Breast epithelium (tissue), 4 donors: ENCODE results near the gene FAM234A. TPM values are rescaled to one million over a fixed set of nuclear protein-coding genes. Genes with fewer than 3 reads are reported as not detected.

Experiments
- DNase-seq, 2 donors: peaks; one replicate each; pipeline ENCODE4 v3.0.0-alpha.2; 2019; ENCODE audit warnings: low spot score in 2 of 2
- H3K27ac ChIP-seq, 2 donors: fragments of 200-600 bp; sonication (generic) in 1 of 2; one replicate each; pipeline ENCODE4 v1.5.1; 2016 to 2019; ENCODE audit warnings: mild to moderate bottlenecking in 1 of 2
- H3K27me3 ChIP-seq, 2 donors: fragments of 200-600 bp; sonication (generic) in 1 of 2; one replicate each; pipeline versions ENCODE4 v1.5.1 to v1.6.0; 2017 to 2019; ENCODE audit warnings: control low read depth in 1 of 2, mild to moderate bottlenecking in 1 of 2
- H3K36me3 ChIP-seq: fragments of 200-600 bp; one replicate; pipeline ENCODE4 v1.5.1; 2019
- H3K4me1 ChIP-seq, 2 donors: fragments of 200-600 bp; sonication (generic); one replicate each; pipeline ENCODE4 v1.5.1; 2016 to 2019; ENCODE audit warnings: control low read depth in 1 of 2
- H3K4me3 ChIP-seq, 3 donors: fragments of 200-600 bp; sonication (generic); 1 replicate in 2 of 3; 2 replicates in 1 of 3; pipeline ENCODE4 v1.5.1; 2016 to 2019; ENCODE audit warnings: mild to moderate bottlenecking in 3 of 3, moderate library complexity in 2 of 3
- H3K9me3 ChIP-seq, 2 donors: fragments of 200-600 bp; sonication (generic) in 1 of 2; one replicate each; pipeline ENCODE4 v1.5.1; 2016 to 2019; ENCODE audit warnings: control low read depth in 1 of 2
- POLR2A ChIP-seq: fragments of 450-650 bp; IDR thresholded peaks from one replicate; pipeline ENCODE4 v1.6.1; 2016; ENCODE audit warnings: antibody characterized with exemption, mild to moderate bottlenecking, moderate library complexity
- POLR2AphosphoS5 ChIP-seq, 3 donors: sonication (generic); formaldehyde crosslinking; IDR thresholded peaks; one replicate each; pipeline ENCODE4 v1.6.1; 2017; ENCODE audit warnings: antibody characterized with exemption in 3 of 3
- intact Hi-C: fragments of 100-400 bp; cut with DNase I; formaldehyde crosslinking; loops from one replicate; pipeline ENCODE4 v1.15.1; 2023; ENCODE audit warnings: low total_unique reads
- total RNA-seq, 3 donors: library from RNA; depleted of rRNA; stranded (reverse); fragments of >200 nt; gene quantifications; one replicate each; pipeline ENCODE4 v1.1.0, GENCODE V29; 2016
- TF ChIP-seq, protein P1 (sequence below), 3 donors: fragments of 450-650 bp; IDR thresholded peaks; one replicate each; pipeline ENCODE4 v1.5.1; 2016 to 2017; ENCODE audit warnings: antibody characterized with exemption in 3 of 3, mild to moderate bottlenecking in 3 of 3, moderate library complexity in 3 of 3

Gene FAM234A
- total RNA-seq, 3 donors from 2014 or later, result 40.6 to 69.3 (median 44.1) TPM

DNA sequence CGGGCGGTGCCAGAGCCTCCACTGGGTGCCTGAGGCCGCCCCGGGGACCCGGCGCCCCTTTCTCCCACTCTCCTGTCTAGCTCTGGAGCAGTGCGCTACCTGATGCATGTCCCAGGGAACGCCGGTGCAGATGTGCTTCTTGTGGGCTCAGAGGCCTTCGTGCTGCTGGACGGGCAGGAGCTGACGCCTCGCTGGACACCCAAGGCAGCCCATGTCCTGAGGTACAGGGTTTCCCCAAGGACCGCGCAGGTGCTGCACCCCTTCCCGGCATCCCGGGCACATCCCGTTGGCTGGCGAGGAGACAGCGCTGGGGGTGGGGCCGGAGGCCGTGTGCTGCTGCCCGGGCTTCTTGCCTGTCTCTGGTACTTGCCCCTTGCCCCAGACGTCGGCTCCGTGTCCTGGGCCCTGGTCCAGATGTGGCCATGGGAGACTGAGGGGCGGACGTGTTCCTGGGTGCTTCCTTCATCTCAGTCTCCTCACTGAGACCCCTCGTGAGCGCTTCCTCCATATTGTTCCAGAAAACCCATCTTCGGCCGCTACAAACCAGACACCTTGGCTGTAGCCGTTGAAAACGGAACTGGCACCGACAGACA lies 28.7 kb downstream of the FAM234A start:
- no peak for DNase-seq
- TF ChIP-seq, protein P1, sequence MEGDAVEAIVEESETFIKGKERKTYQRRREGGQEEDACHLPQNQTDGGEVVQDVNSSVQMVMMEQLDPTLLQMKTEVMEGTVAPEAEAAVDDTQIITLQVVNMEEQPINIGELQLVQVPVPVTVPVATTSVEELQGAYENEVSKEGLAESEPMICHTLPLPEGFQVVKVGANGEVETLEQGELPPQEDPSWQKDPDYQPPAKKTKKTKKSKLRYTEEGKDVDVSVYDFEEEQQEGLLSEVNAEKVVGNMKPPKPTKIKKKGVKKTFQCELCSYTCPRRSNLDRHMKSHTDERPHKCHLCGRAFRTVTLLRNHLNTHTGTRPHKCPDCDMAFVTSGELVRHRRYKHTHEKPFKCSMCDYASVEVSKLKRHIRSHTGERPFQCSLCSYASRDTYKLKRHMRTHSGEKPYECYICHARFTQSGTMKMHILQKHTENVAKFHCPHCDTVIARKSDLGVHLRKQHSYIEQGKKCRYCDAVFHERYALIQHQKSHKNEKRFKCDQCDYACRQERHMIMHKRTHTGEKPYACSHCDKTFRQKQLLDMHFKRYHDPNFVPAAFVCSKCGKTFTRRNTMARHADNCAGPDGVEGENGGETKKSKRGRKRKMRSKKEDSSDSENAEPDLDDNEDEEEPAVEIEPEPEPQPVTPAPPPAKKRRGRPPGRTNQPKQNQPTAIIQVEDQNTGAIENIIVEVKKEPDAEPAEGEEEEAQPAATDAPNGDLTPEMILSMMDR (IDR thresholded peaks at IDR 0.05), result no peak
- TF ChIP-seq POLR2A (no peak), POLR2AphosphoS5 (IDR thresholded peaks at IDR 0.05) (no peak)
- Histone ChIP-seq H3K9me3 (no peaks in the 10 kb centered on the region), H3K36me3 (peaks cover 19% of the 10 kb centered on the region), H3K27ac (no peak overlapping the region), H3K27me3 (no peaks in the 10 kb centered on the region), H3K4me1 (no peaks in the 10 kb centered on the region), H3K4me3 (no peak overlapping the region)
- intact Hi-C loops, result no loop called here

DNA sequence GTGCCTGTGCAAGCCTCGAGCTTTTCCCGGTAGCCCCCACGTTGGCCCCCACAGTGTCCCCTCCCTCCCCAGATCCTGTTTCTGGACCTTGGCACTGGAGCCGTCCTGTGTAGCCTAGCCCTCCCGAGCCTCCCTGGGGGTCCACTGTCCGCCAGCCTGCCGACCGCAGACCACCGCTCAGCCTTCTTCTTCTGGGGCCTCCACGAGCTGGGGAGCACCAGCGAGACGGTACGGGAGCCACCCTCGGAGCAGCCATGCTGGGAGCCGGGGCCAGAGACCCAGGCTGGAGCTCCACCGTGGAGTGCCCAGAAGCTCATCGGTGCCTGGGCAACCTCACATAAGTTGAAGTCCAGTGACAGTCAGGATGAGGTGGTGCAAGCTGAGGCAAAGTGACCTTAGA lies 29.3 kb downstream of the FAM234A start:
- Histone ChIP-seq H3K36me3 (peaks cover 19% of the 10 kb centered on the region), H3K9me3 (no peaks in the 10 kb centered on the region), H3K27ac (no peak overlapping the region), H3K27me3 (no peaks in the 10 kb centered on the region), H3K4me3 (no peak overlapping the region), H3K4me1 (no peaks in the 10 kb centered on the region)
- intact Hi-C loops, result no loop called here
- TF ChIP-seq, protein P1 (IDR thresholded peaks at IDR 0.05), result no peak
- no peak for DNase-seq

DNA sequence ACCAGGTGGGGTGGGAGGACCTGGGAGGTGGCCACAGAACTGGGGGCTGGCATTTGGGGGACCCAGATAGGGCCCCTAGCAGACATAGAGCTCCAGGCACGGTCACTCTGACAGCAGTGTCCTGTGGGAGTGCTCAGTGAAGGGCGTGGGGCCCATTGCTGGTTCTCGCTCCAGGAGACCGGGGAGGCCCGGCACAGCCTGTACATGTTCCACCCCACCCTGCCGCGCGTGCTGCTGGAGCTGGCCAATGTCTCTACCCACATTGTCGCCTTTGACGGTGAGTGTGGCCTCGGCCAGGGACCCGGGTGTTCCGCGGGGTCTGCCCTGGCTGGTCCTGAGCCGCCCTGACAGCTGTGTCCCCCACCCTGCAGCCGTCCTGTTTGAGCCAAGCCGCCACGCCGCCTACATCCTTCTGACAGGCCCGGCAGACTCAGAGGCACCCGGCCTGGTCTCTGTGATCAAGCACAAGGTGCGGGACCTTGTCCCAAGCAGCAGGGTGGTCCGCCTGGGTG lies 29.9 kb downstream of the FAM234A start:
- intact Hi-C loops, result no loop called here
- peaks cover 19% of the 10 kb centered on the region for H3K36me3 ChIP-seq
- TF ChIP-seq, protein P1 (IDR thresholded peaks at IDR 0.05), result no peak
- TF ChIP-seq POLR2AphosphoS5 (IDR thresholded peaks at IDR 0.05) (no peak), POLR2A (no peak)
- no peak overlapping the region for H3K4me3 ChIP-seq
- H3K27me3 ChIP-seq, result no peaks in the 10 kb centered on the region
- H3K9me3 ChIP-seq, result no peaks in the 10 kb centered on the region
- no peak for DNase-seq
- no peaks in the 10 kb centered on the region for H3K4me1 ChIP-seq
- H3K27ac ChIP-seq, result no peak overlapping the region

DNA sequence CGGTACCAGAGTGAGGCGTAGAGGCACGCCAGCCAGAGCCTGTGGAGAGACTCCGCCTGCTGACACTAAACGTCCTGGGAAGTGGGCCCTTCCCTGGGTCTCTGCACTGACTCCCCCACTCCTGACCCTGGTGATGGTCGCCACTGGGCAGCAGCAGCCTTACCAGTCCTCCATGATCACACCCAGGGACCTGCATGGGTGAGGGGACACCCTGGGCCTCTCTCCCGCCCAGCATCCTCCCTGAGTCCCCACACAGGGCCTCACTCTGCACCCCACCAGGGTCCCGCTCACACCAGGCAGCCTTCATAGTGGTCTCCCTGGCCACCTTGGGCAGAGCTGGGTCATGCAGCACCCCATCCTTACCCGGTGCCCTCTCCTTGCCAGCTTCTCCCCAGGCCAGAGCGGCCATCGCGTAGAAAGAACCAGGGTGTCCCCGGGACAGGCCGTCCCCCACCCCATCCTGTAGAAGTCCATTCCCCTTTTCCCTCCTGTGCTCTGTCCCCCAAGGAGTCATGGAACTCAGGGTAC lies 30.4 kb downstream of the FAM234A start:
- Histone ChIP-seq H3K27me3 (no peaks in the 10 kb centered on the region), H3K9me3 (no peaks in the 10 kb centered on the region), H3K4me3 (no peak overlapping the region), H3K36me3 (peaks cover 14% of the 10 kb centered on the region), H3K27ac (no peak overlapping the region), H3K4me1 (no peaks in the 10 kb centered on the region)
- intact Hi-C loops, result no loop called here
- TF ChIP-seq, protein P1 (IDR thresholded peaks at IDR 0.05), result no peak
- TF ChIP-seq POLR2AphosphoS5 (IDR thresholded peaks at IDR 0.05), result no peak
- TF ChIP-seq POLR2A, result no peak
- no peak for DNase-seq

DNA sequence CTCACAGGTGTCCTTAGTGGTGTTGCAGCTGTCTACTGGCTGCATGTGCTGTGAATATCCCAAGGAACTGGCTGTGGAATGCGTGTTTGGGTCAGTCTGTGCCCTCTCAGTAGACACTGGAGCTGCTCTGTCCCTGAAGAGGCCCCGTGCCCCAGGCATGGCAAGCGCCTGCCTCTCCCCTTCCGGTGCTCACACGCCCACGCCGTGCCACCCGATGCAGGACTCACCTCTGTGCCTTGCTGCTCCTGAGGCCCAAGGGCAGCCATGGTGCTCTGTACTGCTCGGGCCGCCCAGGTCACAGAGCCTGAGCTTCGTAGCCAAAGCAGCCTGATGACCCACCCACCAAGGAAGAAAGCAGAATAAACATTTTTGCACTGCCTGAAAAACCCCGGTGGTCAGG lies 31.1 kb downstream of the FAM234A start:
- intact Hi-C loops, result no loop called here
- Histone ChIP-seq H3K4me1 (no peaks in the 10 kb centered on the region), H3K9me3 (no peaks in the 10 kb centered on the region)

More for the DNA sequence above, 31.1 kb downstream of the FAM234A start:
- Histone ChIP-seq H3K27ac (no peak overlapping the region), H3K27me3 (no peaks in the 10 kb centered on the region), H3K4me3 (no peak overlapping the region), H3K36me3 (peaks cover 10% of the 10 kb centered on the region)
- DNase-seq, result no peak
- TF ChIP-seq POLR2A (no peak), POLR2AphosphoS5 (IDR thresholded peaks at IDR 0.05) (no peak)
- TF ChIP-seq, protein P1 (IDR thresholded peaks at IDR 0.05), result no peak
